Activated CD8-positive, alpha-beta T cell treated with anti-CD3 and anti-CD28 coated beads for 36 hours (primary cell): Measurements from ENCODE around the gene LRRC8E. TPM values are rescaled to one million over a fixed set of nuclear protein-coding genes. Genes with fewer than 3 reads are reported as not detected.
A peak's percentile ranks its signal among the peaks of the same experiment; 100 is the strongest.

ENCODE experiments used
- ATAC-seq: fragments of 200-7000 bp; cut with Tn5 transposase; one replicate; pipeline ENCODE4 v1.10.0; 2021; ENCODE audit warnings: mild to moderate bottlenecking, moderate library complexity
- CTCF ChIA-PET: fragments of 350-600 bp; sonication (Branson Sonifier 250); formaldehyde crosslinking; loops from one replicate; lab custom pipeline; 2021; ENCODE audit warnings: antibody characterized with exemption; lab: Charles Lee
- POLR2A ChIA-PET: fragments of 350-600 bp; sonication (Branson Sonifier 250); formaldehyde crosslinking; loops from one replicate; lab custom pipeline; 2021; ENCODE audit warnings: antibody characterized with exemption; lab: Charles Lee
- DNase-seq: peaks from one replicate; pipeline ENCODE4 v3.0.0-alpha.2; 2020
- H3K27ac Mint-ChIP-seq: one replicate; pipeline ENCODE4 v1.8.0; 2021; ENCODE audit warnings: mild to moderate bottlenecking, mixed read lengths
- H3K27me3 Mint-ChIP-seq: one replicate; pipeline ENCODE4 v1.8.0; 2021; ENCODE audit warnings: mixed read lengths
- H3K36me3 Mint-ChIP-seq: one replicate; pipeline ENCODE4 v1.8.0; 2021; ENCODE audit warnings: low read depth, mixed read lengths
- H3K4me1 Mint-ChIP-seq: one replicate; pipeline ENCODE4 v1.8.0; 2021; ENCODE audit warnings: low read depth, mixed read lengths
- H3K4me3 Mint-ChIP-seq: one replicate; pipeline ENCODE4 v1.8.0; 2021; ENCODE audit warnings: mild to moderate bottlenecking, moderate library complexity, mixed read lengths
- H3K9me3 Mint-ChIP-seq: one replicate; pipeline ENCODE4 v1.8.0; 2021; ENCODE audit warnings: mixed read lengths
- intact Hi-C: fragments of 100-400 bp; cut with micrococcal nuclease; formaldehyde crosslinking; loops from one replicate; pipeline ENCODE4 v1.10.0; 2022
- total RNA-seq, 2 experiments: library from RNA; stranded (reverse); gene quantifications; one replicate each; pipeline ENCODE4 v1.2.3, GENCODE V29; 2021
- TF ChIP-seq, protein P1 (sequence below): fragments of 200-600 bp; IDR thresholded peaks from one replicate; pipeline ENCODE4 v1.8.0; 2022; ENCODE audit warnings: antibody characterized with exemption, mild to moderate bottlenecking

The LRRC8E gene
- total RNA-seq, 2 experiments from 2014 or later = not detected

GRCh38 chr19:7877249-7877836, 11.0 kb upstream of the LRRC8E start:
- intact Hi-C loops = no loop called here
- Mint-ChIP-seq H3K9me3 (no peaks in the 10 kb centered on the region), H3K27me3 (peaks cover 13% of the 10 kb centered on the region), H3K4me3 (no peak overlapping the region), H3K27ac (no peak overlapping the region), H3K4me1 (peaks cover 9% of the 10 kb centered on the region), H3K36me3 (no peaks in the 10 kb centered on the region)
- ATAC-seq (no peak), DNase-seq (no peak)
- TF ChIP-seq, protein P1, sequence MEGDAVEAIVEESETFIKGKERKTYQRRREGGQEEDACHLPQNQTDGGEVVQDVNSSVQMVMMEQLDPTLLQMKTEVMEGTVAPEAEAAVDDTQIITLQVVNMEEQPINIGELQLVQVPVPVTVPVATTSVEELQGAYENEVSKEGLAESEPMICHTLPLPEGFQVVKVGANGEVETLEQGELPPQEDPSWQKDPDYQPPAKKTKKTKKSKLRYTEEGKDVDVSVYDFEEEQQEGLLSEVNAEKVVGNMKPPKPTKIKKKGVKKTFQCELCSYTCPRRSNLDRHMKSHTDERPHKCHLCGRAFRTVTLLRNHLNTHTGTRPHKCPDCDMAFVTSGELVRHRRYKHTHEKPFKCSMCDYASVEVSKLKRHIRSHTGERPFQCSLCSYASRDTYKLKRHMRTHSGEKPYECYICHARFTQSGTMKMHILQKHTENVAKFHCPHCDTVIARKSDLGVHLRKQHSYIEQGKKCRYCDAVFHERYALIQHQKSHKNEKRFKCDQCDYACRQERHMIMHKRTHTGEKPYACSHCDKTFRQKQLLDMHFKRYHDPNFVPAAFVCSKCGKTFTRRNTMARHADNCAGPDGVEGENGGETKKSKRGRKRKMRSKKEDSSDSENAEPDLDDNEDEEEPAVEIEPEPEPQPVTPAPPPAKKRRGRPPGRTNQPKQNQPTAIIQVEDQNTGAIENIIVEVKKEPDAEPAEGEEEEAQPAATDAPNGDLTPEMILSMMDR = no peak
- ChIA-PET CTCF (interaction anchor here (1.1 to 1.7 kb wide), 2 partner anchors 27 to 196 kb away, joined by 3 to 4 read pairs; partner anchors contain the start of genes MAP2K7 and TRAPPC5), POLR2A (interaction anchor here (1.0 to 1.2 kb wide), 2 partner anchors 11 to 24 kb away, joined by 3 read pairs; partner anchors contain the start of gene LRRC8E)

GRCh38 chr19:7879111-7879807, 9.1 kb upstream of the LRRC8E start:
- H3K9me3 Mint-ChIP-seq = no peaks in the 10 kb centered on the region
- no peak overlapping the region for H3K27ac Mint-ChIP-seq
- CTCF ChIA-PET = interaction anchor here (1.4 kb wide), 1 partner anchor 10 kb away, joined by 5 read pairs; no protein-coding TSS in a partner anchor
- peaks cover 9% of the 10 kb centered on the region for H3K4me1 Mint-ChIP-seq
- TF ChIP-seq, protein P1 = no peak
- intact Hi-C loops = no loop called here
- no peak overlapping the region for H3K4me3 Mint-ChIP-seq
- H3K27me3 Mint-ChIP-seq = peaks cover 4% of the 10 kb centered on the region
- no peaks in the 10 kb centered on the region for H3K36me3 Mint-ChIP-seq
- POLR2A ChIA-PET = interaction anchor here (0.8 kb wide), 1 partner anchor 10 kb away, joined by 3 read pairs; no protein-coding TSS in a partner anchor
- DNase-seq (peak; percentile 29), ATAC-seq (no peak)

DNA sequence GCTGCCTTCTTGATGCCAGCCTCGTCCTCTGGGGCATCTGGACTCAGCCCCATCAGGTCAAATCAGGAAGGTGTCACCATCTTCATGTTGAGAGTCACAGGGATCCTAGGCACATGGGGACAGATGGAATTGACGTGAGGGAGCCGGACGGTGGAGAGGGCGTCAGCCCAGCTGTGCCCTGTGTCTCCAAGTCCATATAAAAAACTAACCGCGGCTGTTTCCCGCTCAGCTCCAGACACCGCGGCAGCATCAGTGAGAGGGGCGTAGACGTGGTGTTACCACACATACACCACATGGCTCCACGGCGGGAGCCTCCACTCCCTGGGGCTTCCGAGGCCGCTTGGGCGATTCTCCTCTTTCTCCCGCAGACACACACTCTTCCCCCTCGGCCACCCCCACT, 8.5 kb upstream of the LRRC8E start:
- Mint-ChIP-seq H3K36me3 (no peaks in the 10 kb centered on the region), H3K4me3 (no peak overlapping the region), H3K27ac (no peak overlapping the region), H3K9me3 (no peaks in the 10 kb centered on the region), H3K27me3 (no peaks in the 10 kb centered on the region), H3K4me1 (peaks cover 5% of the 10 kb centered on the region)
- peak; percentile 21 for DNase-seq
- CTCF ChIA-PET = interaction anchor here (1.4 kb wide), 1 partner anchor 11 kb away, joined by 5 read pairs; no protein-coding TSS in a partner anchor
- TF ChIP-seq, protein P1 = no peak
- POLR2A ChIA-PET = no interaction called here
- intact Hi-C loops = no loop called here
- no peak for ATAC-seq

GRCh38 chr19:7881910-7882309, 6.4 kb upstream of the LRRC8E start:
- Mint-ChIP-seq H3K27me3 (no peaks in the 10 kb centered on the region), H3K4me1 (peaks cover 2% of the 10 kb centered on the region), H3K9me3 (no peaks in the 10 kb centered on the region), H3K27ac (no peak overlapping the region), H3K36me3 (no peaks in the 10 kb centered on the region), H3K4me3 (no peak overlapping the region)
- ChIA-PET CTCF (no interaction called here), POLR2A (interaction anchor here (0.7 kb wide), 1 partner anchor 12 kb away, joined by 3 read pairs; no protein-coding TSS in a partner anchor)
- intact Hi-C loops = no loop called here
- no peak for ATAC-seq
- TF ChIP-seq, protein P1 = no peak
- DNase-seq = no peak

- TF ChIP-seq, protein P1 = no peak
- CTCF ChIA-PET = no interaction called here
- H3K9me3 Mint-ChIP-seq = no peaks in the 10 kb centered on the region
These were observed 5.2 kb upstream of the LRRC8E start for GRCh38 chr19:7883105-7883504.

More at GRCh38 chr19:7883105-7883504, 5.2 kb upstream of the LRRC8E start:
- ATAC-seq (no peak), DNase-seq (no peak)
- Mint-ChIP-seq H3K4me1 (peaks cover 2% of the 10 kb centered on the region), H3K4me3 (no peak overlapping the region), H3K27me3 (peaks cover 1% of the 10 kb centered on the region), H3K36me3 (no peaks in the 10 kb centered on the region), H3K27ac (no peak overlapping the region)
- intact Hi-C loops = no loop called here
- POLR2A ChIA-PET = no interaction called here
